HEK293 (cell line): Measurements from ENCODE around the gene ADCY7.

Source experiments
- SP2 ChIP-seq: fragments of 450-650 bp; formaldehyde crosslinking; IDR thresholded peaks from 2 replicates; pipeline ENCODE4 v1.5.1; 2016; ENCODE audit warnings: missing biosample characterization, missing genetic modification characterization
- ZNF529 ChIP-seq: fragments of 450-650 bp; formaldehyde crosslinking; IDR thresholded peaks from 2 replicates; pipeline ENCODE4 v1.5.1; 2017; ENCODE audit warnings: missing genetic modification characterization, missing biosample characterization; ENCODE audit not compliant: insufficient replicate concordance

GRCh38 chr16:50318796-50319578 lies 52.6 kb downstream of the ADCY7 start:
- TF ChIP-seq ZNF529 (tag by site-specific recombination) = no peak
- TF ChIP-seq SP2 (tag by site-specific recombination) = no peak
